GM18508 (cell line): ENCODE data around the gene MAP1LC3B2.

ENCODE experiments used
- ATAC-seq: cut with Tn5 transposase; IDR thresholded peaks from one replicate; pipeline ENCODE4 v1.9.1; 2021; ENCODE audit warnings: moderate number of reproducible peaks; ENCODE audit not compliant: insufficient read depth, unreplicated experiment

MAP1LC3B2 gene

GRCh38 chr12:116537101-116537904 is 21.9 kb upstream of the MAP1LC3B2 start:
- ATAC-seq: peak; percentile 26

- peak; percentile 51 for ATAC-seq
Measured at GRCh38 chr12:116538076-116538591, 21.0 kb upstream of the MAP1LC3B2 start.

- ATAC-seq: no peak
Measured at GRCh38 chr12:116538682-116539305, 20.4 kb upstream of the MAP1LC3B2 start.

- ATAC-seq: no peak
Measured at GRCh38 chr12:116539361-116539771, 19.8 kb upstream of the MAP1LC3B2 start.

- no peak for ATAC-seq
Measured at GRCh38 chr12:116539905-116540482, 19.2 kb upstream of the MAP1LC3B2 start.

- ATAC-seq: no peak
Measured at GRCh38 chr12:116540622-116541152, 18.5 kb upstream of the MAP1LC3B2 start.

- no peak for ATAC-seq
Measured at GRCh38 chr12:116541547-116542344, 17.4 kb upstream of the MAP1LC3B2 start.

GRCh38 chr12:116542345-116542956 is 16.7 kb upstream of the MAP1LC3B2 start:
- ATAC-seq: no peak

GRCh38 chr12:116544656-116545055 is 14.5 kb upstream of the MAP1LC3B2 start:
- no peak for ATAC-seq

- no peak for ATAC-seq
Measured at GRCh38 chr12:116545144-116545543, 14.0 kb upstream of the MAP1LC3B2 start.

GRCh38 chr12:116545936-116546335 is 13.2 kb upstream of the MAP1LC3B2 start:
- ATAC-seq: no peak

GRCh38 chr12:116547955-116548501 is 11.2 kb upstream of the MAP1LC3B2 start:
- peak; percentile 87 for ATAC-seq

GRCh38 chr12:116549993-116550392 is 9.2 kb upstream of the MAP1LC3B2 start:
- ATAC-seq: no peak

GRCh38 chr12:116551151-116551550 is 8.0 kb upstream of the MAP1LC3B2 start:
- ATAC-seq: no peak

GRCh38 chr12:116551619-116551951 is 7.6 kb upstream of the MAP1LC3B2 start:
- ATAC-seq: no peak

GRCh38 chr12:116551952-116552772 is 7.0 kb upstream of the MAP1LC3B2 start:
- no peak for ATAC-seq

GRCh38 chr12:116552773-116553373 is 6.3 kb upstream of the MAP1LC3B2 start:
- no peak for ATAC-seq

GRCh38 chr12:116556356-116556952 is 2.7 kb upstream of the MAP1LC3B2 start:
- ATAC-seq: no peak
